VCaP (cell line): ENCODE results near the gene ADD1.

Experiments
- H3K27ac ChIP-seq: fragments of 450-650 bp; 2 replicates; pipeline ENCODE4 v1.5.1; 2017
- TF ChIP-seq, protein P1 (sequence below): fragments of 450-650 bp; conservative IDR thresholded peaks from 2 replicates; pipeline ENCODE4 v1.5.1; 2017; ENCODE audit warnings: mild to moderate bottlenecking, moderate library complexity

The ADD1 gene

DNA sequence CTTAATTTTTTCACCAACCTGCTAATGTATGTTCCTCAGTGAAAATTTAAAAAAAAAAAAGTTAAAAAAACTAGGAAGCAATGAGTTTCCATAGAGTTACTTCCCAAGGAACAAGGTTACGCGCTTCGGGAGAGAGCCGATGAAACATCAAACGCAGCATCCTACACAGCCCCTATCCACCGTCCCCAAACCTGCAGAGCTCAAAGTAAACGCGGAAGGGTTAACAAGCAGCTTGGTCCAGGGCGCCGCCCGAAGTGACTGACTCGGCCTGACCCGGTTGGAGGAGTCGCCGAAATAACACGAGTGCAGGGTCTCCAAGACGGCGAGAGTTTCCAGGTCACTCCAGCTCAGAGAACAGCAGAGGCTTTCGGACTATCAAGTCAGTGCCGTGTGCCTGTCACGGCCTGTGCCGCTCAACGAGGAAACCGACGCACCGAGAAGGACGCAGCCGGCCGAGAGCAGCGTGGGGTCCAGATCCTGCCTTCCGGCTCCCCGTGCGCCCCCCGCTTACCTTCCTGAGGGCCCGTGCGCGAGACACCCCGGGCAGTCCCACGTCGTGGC lies 119.0 kb downstream of the ADD1 start:
- H3K27ac ChIP-seq: peak overlapping the region; percentile 91
- TF ChIP-seq, protein P1, sequence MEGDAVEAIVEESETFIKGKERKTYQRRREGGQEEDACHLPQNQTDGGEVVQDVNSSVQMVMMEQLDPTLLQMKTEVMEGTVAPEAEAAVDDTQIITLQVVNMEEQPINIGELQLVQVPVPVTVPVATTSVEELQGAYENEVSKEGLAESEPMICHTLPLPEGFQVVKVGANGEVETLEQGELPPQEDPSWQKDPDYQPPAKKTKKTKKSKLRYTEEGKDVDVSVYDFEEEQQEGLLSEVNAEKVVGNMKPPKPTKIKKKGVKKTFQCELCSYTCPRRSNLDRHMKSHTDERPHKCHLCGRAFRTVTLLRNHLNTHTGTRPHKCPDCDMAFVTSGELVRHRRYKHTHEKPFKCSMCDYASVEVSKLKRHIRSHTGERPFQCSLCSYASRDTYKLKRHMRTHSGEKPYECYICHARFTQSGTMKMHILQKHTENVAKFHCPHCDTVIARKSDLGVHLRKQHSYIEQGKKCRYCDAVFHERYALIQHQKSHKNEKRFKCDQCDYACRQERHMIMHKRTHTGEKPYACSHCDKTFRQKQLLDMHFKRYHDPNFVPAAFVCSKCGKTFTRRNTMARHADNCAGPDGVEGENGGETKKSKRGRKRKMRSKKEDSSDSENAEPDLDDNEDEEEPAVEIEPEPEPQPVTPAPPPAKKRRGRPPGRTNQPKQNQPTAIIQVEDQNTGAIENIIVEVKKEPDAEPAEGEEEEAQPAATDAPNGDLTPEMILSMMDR: no peak

DNA sequence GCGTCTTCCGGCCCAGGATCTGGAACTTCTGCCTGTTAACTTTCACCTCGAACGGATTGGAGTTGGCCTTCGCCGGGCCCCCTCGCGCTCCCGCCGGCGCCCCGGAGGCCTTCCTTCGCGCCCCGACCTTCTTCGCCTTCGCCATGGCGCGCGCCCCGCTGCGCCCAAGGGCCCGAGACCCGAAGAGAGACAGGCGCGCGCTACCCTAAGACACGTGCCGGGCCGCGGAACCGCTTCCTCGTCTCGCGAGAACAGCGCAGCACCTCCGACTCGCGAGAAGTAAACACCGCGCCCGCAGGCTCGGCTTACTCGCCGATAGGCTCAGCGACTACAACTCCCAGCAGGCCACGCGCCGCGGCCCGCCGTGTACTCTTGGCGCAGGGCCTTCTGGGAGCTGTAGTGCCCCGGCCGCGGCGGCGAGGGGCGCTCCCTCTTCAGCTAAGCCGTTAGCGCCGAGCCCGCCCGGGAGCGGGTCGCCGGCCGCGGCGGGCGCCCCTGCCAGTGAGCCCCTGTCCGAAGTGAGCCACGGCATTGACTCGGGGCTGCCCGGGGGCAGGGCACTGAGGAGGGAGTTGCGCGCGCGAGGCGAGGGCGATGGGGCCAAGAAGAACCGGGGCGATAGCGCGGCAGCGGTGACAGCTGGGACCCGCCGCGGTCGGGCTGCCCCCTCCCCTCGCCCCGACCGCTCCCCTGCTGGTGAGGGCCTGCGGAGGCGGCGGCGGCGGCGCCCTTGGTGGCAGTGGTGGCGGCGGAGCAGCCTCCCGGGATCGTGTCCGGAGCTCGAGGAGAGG lies 119.7 kb downstream of the ADD1 start, which contains the start of the genes GRK4 and NOP14:
Gene GRK4, plus strand, starts transcription at position 397 of the 791 bp plus-strand sequence. CDS start 500 bp downstream, outside the sequence.
Gene NOP14, minus strand, starts transcription at position 232 of the 791 bp plus-strand sequence. Its CDS starts 87 bp downstream, at position 145.
- TF ChIP-seq, protein P1: peak; percentile 42
- H3K27ac ChIP-seq: peak within 1 kb of the TSS; percentile 91

DNA sequence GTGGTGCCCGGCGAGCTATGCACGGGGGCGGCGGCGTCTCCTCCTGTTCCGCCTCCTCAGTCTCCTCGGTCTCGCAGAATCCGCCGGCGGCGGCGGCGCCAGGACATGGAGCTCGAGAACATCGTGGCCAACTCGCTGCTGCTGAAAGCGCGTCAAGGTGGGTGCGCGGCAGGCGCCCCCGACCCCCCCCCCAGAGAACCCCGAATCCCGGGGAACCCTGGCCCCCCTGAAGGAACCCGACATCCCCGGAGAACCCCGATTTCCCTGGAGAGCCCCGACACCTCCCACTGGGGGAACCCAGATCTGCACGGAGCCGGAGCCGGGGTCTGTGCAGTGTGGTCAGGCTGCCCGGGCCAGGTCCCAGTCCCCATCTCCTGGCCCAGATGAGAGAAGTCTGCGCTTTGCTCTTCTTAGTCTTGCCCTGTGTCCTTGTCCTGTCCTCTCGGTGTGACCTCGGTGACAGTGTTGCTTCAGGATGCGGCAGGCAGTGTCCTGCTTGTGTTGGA lies 120.4 kb downstream of the ADD1 start:
- peak overlapping the region; percentile 91 for H3K27ac ChIP-seq
- TF ChIP-seq, protein P1: no peak

DNA sequence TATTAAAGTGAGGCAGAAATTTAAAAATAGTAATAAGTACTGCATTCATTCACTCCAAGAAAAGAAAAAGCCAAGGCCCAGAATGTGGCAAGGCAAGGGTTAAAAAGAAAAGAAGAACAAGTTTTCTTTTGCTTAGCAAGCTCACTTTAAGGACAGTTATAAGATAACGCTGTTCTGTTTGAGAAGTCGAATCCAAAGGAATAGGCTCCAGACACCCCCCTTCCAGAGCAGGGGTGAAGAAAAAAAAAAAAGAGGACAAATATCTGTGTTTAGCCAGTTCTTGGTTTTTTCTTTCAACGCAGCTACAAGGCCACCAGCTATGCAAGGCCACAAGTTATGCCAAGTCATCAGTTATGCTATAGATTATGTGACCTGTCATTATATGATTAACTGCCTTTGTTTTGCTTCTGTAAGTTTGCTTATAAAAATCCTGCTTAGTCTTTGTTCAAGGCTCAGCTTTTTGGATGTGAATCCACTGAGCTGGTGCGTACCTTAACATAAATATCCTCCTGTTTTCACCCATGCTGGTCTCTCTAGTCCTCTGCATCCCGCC lies 121.1 kb downstream of the ADD1 start:
- H3K27ac ChIP-seq: no peak overlapping the region
- TF ChIP-seq, protein P1: no peak

DNA sequence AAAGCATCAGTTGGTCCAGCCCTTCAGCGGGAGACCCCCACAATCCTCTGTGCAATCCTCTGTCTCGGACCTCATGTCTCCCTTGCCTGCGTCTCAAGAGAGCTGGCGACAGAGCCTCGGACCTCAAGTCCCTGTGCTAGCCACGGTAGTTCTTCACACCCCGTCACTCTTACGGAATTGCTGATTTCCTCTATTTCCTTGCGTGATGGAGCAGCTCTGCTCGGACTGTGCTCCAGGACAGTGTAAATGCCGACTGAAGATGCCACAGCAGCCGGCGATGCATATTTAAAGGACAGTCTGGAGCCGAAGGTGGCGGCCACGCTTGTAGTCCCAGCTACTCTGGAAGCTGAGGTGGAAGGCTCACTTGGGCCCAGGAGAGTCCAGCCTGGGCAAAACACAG lies 121.6 kb downstream of the ADD1 start:
- TF ChIP-seq, protein P1: no peak
- no peak overlapping the region for H3K27ac ChIP-seq

DNA sequence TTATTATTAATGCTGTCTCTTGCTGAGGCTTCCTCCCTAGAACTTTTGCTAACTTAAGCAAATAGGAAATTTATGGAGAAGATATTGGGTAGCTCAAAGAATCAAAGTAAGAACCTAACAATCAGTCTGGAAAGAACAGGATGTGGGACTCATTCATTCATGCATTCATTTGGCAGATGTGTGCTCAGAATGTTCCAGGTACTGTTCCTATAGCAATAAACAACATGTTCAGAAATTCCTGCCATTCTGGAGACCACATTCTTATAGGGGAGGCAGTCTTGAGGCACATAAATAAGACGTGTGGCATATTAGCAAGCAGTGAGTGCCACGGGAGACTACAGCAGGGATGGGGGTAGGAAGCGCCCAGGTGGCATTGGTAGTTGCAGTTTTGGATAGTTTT lies 124.7 kb downstream of the ADD1 start:
- no peak overlapping the region for H3K27ac ChIP-seq
- TF ChIP-seq, protein P1: no peak

DNA sequence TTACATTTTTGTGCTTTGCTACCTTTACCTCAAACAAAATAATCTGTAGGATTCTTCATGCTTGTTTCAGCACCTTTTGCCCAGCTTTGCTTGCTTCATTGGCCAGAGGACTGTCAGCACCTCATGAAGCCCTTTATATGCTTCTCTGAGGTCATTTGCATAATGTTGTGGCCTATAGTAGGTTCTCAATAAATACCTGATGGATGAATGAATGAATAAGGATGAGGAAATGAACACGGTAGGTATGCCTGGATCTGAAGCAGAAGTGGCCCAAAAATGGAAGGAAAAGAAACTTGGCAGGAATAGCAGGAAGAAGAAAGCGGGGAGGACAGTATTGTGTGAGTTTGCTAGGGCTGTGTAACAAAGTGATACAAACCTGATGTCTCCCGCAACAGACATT lies 127.6 kb downstream of the ADD1 start:
- TF ChIP-seq, protein P1: no peak

More for the DNA sequence above, 127.6 kb downstream of the ADD1 start:
- H3K27ac ChIP-seq: no peak overlapping the region
